Stimulated activated CD8-positive, alpha-beta memory T cell treated with anti-CD3 and anti-CD28 coated beads, Interleukin-12 subunit alpha, Interleukin-12 subunit beta, amount 100 ng/mL, for 4 hours (primary cell): Measurements from ENCODE around the gene TADA3.

Experiments
- DNase-seq: peaks from one replicate; pipeline ENCODE4 v3.0.0-alpha.2; 2020; ENCODE audit warnings: low read depth

The TADA3 gene

DNA sequence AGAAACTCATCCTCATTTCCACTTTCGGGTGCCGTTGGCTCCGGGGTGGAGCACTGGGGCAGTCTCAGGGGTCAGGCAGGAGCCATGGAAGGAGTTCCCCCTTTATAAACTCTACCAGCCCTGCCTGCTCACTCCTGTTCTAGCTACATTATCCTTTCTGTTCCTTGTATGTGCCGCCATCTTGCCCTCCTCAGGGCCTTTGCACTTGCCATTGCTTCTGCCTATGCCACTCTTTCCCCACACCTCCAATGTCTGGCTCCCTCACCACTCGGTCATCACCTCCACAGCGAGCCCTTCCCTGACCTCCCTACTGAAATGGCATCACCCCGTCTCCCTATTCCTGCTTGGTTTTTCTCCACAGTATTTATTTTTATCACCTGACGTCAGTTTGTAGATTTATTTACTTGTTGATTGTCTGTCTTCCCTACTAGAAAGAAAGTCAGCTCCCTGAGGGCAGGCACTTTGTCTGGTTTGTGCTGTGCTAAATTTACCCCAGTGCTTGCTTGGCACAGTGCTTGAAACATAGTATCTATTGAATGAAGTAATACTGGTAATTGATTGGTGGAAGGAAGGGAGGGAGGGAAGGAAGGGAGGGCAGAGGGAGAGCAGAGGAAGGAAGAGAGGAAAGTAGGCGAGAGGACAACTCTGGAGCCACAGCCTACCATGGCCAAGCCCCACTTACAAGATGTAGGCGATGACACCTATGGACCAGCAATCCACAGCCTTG, 31.3 kb downstream of the TADA3 start:
- DNase-seq = no peak

DNA sequence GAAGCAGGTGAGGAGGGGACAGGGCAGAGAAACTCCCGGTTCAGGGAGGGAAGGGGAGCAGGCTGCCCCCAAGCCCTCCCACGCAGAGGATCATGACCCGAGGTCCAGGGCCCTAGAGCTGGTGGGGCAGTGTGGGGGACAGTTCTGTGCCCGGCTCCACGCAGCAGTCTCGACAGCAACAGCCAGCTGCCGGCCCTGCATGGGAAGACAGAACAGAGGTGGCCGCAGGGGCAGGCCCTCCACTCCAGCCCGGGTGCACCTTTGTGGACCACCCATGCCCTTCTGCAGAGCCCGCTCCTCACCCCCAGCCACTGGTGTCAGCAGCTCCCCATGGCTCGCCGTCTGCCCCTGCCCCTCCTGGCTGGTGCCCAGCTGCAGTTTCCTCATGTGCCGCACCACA, 34.8 kb downstream of the TADA3 start:
- DNase-seq = no peak

DNA sequence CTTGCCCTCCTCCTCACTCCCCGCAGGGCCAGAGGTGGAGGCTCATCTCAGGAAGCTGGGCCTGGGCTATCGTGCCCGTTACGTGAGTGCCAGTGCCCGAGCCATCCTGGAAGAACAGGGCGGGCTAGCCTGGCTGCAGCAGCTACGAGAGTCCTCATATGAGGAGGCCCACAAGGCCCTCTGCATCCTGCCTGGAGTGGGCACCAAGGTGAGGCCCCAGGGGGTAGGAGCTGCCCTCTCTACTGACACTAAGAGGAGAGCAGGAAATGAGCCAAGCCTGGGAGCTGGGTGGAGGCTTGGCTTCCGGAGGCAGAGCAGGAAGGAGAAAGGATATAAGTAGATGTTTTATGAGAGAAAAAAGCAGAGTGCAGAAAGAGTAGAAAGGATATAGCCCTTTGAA, 37.6 kb downstream of the TADA3 start:
- DNase-seq = no peak

DNA sequence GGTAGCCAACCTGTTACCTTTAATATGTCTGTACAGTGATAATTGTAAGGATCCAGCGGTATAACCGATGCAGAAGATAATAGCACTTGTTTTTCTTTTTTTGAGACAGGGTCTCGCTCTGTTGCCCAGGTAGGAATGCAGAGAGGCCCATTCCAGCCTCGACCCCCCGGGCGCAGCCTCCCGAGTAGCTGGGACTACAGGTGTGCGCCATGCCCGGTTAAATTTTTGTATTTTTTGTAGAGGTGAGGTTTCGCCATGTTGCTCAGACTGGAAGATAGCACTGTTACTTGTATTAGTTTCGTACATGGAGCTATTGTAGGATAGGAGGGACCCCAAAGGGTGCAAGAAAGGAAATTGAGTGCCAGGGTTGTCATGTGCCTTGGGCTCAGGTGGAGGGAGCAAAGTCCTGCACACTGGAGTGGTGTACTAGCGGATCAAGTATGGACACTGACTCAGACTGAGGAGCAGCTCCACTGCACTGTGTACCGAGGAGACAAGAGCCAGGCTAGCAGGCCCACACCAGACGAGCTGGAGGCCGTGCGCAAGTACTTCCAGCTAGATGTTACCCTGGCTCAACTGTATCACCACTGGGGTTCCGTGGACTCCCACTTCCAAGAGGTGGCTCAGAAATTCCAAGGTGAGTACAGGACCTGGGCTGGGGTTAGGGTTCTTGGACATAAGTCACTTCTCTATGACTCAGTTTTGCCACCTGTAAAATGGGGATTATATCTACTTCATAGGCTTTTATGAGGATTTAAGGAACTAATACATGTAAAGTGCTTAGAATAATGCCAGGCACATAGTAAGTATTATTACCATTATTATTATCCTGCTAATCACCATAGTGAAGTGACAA, 41.5 kb downstream of the TADA3 start:
- no peak for DNase-seq

DNA sequence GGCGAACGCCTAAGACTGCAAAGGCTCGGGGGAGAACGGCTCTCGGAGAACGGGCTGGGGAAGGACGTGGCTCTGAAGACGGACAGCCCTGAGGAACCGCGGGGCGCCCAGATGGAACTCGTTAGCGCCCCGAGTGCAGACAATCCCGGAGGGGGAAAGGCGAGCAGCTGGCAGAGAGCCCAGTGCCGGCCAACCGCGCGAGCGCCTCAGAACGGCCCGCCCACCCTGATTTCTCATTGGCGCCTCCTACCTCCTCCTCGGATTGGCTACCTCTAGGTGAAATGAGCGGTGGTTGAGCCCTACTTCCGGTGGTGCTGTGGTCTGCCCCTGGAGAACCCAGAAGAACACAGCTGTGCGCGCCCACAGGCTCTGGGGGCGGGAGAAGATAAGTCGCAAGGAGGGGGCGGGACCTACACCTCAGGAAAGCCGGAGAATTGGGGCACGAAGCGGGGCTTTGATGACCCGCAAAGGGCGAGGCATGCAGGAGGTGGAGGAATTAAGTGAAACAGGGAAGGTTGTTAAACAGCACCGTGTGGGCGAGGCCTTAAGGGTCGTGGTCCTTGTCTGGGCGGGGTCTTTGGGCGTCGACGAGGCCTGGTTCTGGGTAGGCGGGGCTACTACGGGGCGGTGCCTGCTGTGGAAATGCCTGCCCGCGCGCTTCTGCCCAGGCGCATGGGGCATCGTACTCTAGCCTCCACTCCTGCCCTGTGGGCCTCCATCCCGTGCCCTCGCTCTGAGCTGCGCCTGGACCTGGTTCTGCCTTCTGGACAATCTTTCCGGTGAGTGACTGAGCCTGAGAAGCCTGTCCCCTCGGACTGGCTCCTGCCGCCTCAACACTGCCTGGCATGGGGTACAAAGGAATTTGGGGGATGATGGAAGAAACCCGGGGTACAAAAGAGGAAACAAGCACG, 42.4 kb downstream of the TADA3 start, which contains the start of gene OGG1:
TSS of gene OGG1 (plus strand) at position 308 of the 911 bp plus-strand sequence. CDS start at position 643, 335 bp downstream.
- DNase-seq = peak; percentile 92

DNA sequence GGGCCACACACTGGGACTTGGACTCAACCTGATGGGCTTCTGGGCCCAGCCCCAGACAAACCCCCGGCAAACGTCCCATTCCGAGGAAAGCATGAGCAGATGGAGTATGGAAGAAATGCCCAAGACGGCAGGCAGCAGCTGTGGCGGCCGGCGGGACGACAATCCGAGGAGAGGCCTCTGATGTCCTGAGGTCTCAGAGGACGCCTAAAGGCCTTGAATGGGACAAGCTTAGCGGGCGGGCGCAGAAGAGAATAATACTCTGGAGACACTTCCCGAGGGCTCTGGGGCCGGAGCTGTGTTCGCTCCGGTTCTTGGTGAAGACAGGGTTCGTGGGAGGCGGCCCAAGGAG, 43.0 kb downstream of the TADA3 start:
- DNase-seq = no peak

DNA sequence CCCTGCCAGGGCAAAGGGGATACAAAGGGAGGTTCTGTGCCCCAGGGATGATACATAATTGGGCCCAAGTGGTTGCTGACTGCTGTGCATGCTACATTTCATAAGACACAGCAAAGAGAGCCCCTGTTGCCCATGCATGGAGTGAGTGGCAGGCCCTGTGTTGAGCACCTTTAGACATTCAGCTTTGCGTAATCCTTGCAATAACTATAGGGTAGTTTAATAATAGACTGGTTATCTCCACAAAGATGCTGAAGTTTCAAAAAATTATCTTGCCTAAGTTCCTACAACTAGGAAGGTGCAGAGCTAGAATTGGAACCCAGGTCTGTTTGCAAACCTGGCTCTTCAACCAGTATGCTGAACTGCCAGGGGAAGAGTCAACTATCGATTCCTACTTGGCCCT, 44.2 kb downstream of the TADA3 start:
- no peak for DNase-seq

DNA sequence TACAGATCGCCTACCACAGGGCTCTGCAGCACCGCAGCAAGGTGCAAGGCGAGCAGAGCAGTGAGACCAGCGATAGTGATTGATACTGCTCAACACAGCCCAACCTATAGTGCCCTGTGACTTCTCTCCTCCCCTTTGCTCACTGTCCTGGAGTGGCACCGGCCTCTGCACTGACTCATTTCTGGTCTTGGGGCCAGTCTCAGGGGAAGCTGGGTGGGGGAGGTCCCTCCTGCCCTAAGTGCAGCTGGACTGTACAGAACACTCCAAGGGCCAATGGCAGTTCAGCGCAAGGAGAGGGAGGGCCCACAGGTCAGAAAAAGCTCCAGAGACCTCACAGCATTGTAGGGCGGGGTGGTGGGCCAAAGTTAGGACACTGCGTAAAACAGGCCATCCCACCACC, 45.0 kb downstream of the TADA3 start:
- no peak for DNase-seq

DNA sequence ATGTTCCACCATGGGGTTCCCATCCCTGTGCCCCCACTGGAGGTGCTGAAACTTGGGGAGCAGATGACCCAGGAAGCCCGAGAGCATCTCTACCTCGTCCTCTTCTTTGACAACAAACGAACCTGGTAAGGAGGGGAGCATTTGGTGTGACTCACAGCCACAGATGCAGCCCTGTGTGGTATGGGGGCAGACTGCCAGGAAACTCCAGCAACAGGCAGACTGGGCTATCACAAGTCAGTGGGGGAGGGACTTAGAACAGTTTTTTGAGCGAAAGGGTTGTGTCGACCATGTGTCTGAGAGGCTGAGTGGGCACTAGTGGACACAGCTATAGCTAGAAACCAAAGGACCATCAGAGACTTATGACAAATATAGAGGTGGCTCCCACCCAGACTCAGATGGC, 45.9 kb downstream of the TADA3 start:
- no peak for DNase-seq

DNA sequence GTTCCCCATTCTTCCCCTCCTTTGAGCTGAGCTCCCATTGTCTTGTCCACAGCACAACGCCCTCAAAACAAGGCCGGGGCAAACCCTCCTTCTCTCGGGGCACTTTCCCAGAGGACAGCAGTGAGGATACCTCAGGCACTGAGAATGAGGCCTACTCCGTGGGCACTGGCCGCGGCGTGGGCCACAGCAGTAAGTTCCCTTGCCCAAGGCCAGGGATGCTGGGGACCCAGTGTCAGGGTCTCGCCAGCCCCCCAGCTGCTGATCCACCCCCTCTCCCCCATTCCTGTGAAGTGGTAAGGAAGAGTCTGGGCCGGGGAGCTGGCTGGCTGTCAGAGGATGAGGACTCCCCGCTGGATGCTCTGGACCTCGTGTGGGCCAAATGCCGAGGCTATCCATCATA, 46.8 kb downstream of the TADA3 start:
- no peak for DNase-seq

DNA sequence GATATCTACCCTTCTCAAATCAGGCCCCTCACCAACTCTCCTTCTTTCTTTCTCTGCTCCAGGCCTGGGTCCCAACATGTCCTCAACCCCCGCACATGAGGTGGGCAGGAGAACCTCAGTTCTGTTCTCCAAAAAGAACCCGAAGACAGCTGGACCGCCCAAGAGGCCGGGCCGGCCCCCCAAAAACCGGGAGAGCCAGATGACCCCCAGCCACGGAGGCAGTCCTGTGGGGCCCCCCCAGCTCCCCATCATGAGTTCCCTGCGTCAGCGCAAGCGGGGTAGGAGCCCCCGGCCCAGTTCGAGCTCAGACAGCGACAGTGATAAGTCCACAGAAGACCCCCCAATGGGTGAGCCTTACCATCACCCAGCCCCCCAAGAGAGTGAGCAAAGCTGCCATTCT, 48.1 kb downstream of the TADA3 start:
- no peak for DNase-seq

DNA sequence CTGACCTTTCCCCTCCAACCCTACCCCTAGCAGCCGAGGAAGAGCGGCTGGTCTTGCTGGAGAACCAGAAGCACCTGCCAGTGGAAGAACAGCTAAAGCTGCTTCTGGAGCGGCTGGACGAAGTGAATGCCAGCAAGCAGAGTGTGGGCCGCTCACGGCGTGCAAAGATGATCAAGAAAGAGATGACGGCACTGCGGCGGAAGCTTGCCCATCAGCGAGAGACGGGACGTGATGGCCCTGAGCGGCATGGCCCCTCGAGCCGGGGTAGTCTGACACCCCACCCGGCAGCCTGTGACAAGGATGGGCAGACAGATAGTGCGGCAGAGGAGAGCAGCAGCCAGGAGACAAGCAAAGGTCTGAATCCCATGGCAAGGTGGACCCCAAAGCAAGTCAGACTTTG, 48.7 kb downstream of the TADA3 start:
- no peak for DNase-seq

DNA sequence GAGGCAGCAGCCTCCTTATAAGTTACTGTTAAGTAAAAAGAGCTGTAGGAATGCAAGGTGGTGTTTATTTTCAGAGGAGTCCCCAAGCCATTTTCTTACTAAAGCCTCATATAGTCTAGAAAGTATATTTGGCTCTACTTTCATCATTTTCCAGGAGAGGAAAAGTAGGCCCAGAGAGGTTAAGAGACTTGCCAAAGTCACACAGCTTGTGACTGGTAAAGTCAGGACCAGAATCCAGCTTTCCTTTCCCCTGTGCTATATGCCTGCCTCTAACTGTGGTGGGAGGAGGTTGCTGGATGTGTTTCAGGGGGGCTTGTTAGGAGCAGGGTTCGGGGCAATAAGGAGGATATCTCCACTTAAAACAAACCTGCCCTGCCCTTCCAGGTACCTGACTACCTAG, 49.7 kb downstream of the TADA3 start:
- DNase-seq = no peak

DNA sequence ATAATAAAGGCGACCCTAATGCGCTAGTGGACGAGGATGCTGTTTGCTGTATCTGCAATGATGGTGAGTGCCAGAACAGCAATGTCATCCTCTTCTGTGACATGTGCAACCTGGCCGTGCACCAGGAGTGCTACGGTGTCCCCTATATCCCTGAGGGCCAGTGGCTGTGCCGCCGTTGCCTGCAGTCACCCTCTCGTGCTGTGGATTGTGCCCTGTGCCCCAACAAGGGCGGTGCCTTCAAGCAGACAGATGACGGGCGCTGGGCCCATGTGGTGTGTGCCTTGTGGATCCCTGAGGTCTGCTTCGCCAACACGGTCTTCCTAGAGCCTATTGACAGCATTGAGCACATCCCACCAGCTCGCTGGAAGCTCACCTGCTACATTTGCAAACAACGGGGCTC, 53.1 kb downstream of the TADA3 start:
- no peak for DNase-seq

DNA sequence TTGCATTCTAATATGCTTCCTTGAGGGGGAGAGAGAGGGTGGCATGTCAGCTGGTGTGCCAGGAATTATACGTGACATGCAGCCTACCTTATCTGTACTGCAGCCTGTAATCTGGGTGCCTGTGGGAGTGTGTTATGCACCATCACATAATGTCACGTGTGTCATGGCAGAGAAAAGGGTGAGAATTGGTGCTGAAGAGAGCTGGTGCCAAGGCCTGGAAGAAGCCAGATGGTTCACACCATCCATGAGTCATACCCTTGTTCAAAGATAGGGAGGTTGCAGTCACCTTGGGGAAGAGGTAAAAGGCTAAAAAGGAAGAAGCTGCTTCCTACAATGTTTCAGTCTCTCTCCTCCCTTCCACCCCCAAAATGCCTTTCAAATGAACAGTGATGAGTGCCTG, 55.4 kb downstream of the TADA3 start:
- DNase-seq = no peak

DNA sequence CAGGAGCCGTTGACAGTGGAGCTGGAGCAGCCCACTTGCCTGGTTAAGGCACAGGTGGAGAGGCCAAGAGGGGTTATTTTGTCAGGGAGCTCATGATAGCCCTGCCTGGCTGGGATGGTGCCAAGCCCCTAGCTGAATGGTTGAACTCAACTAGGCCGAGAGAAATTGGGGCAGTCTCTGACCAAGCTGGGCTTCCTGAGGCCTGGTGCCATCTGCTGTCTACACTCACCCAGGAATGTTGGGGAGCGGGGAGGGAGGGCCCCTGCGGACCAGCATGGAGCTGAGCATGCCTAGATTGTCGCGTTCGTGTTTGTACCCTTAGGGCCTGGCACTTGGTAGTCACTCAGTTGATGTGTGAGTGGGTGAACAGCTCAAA, 59.5 kb downstream of the TADA3 start:
- no peak for DNase-seq

DNA sequence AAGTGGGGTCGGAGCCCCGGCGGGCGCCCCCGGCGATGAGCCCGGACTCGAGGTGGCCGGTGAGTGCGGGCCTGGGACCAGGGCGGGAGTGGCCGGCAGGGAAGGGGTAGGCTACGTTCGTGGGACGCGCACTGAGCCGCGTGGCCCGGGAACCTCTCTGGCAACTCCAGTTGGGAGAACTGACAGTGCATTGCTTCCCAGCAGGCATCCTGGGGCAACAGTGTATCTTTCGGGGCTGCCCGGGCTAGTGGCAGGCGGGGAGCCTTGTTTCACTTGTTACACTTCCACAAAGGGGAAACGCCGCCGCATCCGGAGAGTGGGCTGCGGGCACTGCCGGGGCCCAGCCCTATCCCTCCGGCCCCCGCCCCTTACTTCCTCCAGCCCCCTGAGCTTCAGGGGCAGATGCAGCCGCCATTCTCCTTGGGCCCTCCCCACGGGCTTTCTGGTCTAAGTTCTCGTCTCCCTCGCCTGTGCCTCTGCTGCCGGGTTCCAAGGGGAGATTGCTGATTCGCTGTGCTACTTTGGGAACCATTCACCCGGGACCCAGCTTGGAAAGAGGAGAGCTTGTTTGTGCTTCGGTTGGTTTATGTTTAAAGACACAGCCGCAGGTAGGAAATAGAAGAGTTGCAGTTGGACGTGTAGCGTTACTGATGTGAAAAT, 60.1 kb downstream of the TADA3 start:
- peak; percentile 24 for DNase-seq

DNA sequence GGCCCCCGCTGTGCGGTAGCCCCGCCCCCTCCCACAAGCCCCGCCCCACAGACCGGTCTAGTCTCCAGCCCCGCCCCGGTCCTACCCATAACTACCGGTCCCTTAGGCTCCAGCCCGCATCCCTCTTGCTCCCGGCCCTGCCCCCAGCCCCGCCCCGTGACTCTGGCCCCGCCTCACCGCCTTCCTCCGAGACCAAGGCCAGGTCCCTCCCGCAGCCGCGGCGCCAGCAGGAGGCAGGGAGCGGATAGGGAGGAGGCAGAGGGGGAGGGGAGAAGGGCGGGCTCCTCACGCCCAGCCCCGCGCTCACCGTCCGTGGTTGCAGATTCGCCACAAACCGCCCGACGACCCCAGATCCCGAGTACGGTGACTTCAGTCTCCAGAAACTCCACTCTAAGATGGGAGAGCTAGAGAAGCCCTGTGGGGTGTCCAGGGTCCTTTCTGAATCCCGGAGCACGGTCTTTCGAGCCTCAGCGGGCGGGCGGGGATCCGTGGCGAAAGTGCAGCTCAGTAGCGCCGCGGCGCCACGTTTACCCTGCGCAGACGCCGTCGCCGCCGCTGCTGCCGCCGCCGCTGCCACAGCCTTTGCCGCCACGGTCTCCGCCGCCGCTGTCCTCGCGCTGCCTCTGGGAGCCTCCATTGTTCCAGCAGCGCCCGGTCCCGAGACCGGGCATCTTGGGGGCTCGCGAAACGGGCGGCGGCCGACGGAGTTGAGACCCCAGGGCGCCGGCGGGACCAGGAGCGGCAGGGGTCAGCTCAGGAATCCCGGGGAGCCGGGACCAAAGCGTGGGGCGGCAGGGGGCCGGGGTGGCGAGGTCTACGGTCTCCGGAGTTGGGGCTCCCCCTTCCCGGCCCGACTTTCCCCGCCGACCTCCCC, 60.8 kb downstream of the TADA3 start, which contains the start of gene BRPF1:
TSS of gene BRPF1 (plus strand) at position 530 of the 874 bp plus-strand sequence. CDS start 2,406 bp downstream, outside the sequence.
- DNase-seq = peak; percentile 99

DNA sequence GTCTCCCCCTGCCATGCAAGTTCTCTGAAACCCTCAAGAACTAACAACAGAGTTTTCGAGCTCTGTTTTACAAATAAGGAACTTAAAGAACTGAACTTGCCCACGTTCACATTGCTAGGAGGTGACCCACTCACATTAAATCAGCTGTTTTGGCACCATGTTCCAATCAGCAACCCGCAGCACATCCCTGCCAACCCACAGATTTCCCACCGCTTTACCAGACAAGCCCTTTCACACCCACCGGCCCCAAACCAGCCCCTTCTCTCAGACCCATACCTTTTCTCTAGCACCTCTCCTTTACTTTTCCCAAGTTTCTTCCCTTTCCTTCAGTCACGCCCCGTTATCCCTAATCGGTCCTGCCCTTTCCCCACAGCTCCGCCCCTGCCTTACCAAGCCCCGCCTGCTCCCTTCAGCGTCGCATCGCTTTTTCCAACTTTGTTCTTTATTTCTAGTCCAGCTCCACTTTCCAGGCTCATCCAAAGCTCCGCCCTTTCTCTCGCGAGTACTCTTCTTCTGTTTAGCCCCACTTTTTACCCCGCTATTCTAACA, 61.5 kb downstream of the TADA3 start:
- DNase-seq = no peak
